GM23248 (cell line): Measurements from ENCODE around the gene AKAP14. TPM values are rescaled to one million over a fixed set of nuclear protein-coding genes. Genes with fewer than 3 reads are reported as not detected.
"Not testable (repeated sequence)": the region's sequence is repeated elsewhere in the genome, so short reads cannot be mapped to it uniquely, and the experiment has no call there.

Source experiments
- DNase-seq: peaks from one replicate; pipeline ENCODE4 v3.0.0-alpha.2; 2015
- H2AFZ ChIP-seq: fragments of 200-600 bp; sonication (generic); 2 replicates; pipeline ENCODE4 v1.6.1; 2016; ENCODE audit warnings: antibody characterized with exemption
- H3F3A ChIP-seq: fragments of 200-600 bp; sonication (generic); 2 replicates; pipeline ENCODE4 v1.6.1; 2016; ENCODE audit warnings: mild to moderate bottlenecking, antibody characterized with exemption, mixed run types; ENCODE audit not compliant: insufficient read depth
- H3K27ac ChIP-seq: fragments of 200-600 bp; sonication (generic); 2 replicates; pipeline ENCODE4 v1.5.1; 2016; ENCODE audit warnings: mild to moderate bottlenecking
- H3K27me3 ChIP-seq: fragments of 200-600 bp; sonication (generic); replicated peaks from 2 replicates; pipeline ENCODE4 v1.6.1; 2016; ENCODE audit warnings: mild to moderate bottlenecking; ENCODE audit not compliant: insufficient read depth
- H3K36me3 ChIP-seq: fragments of 200-600 bp; sonication (generic); 2 replicates; pipeline ENCODE4 v1.6.1; 2016; ENCODE audit warnings: low read depth, mild to moderate bottlenecking
- H3K4me1 ChIP-seq: fragments of 200-600 bp; sonication (generic); 2 replicates; pipeline ENCODE4 v1.6.1; 2016; ENCODE audit warnings: mild to moderate bottlenecking; ENCODE audit not compliant: insufficient read depth
- H3K4me2 ChIP-seq: fragments of 200-600 bp; sonication (generic); one replicate; pipeline ENCODE4 v1.6.1; 2016; ENCODE audit warnings: mild to moderate bottlenecking; ENCODE audit not compliant: unreplicated experiment
- H3K4me3 ChIP-seq: fragments of 200-600 bp; sonication (generic); 2 replicates; pipeline ENCODE4 v1.5.1; 2016; ENCODE audit warnings: mild to moderate bottlenecking
- H3K79me2 ChIP-seq: fragments of 200-600 bp; sonication (generic); 2 replicates; pipeline ENCODE4 v1.6.1; 2016; ENCODE audit warnings: mild to moderate bottlenecking; ENCODE audit not compliant: insufficient read depth
- H3K9ac ChIP-seq: fragments of 200-600 bp; sonication (generic); 2 replicates; pipeline ENCODE4 v1.6.1; 2016; ENCODE audit warnings: mild to moderate bottlenecking
- H3K9me2 ChIP-seq: fragments of 200-600 bp; sonication (generic); 2 replicates; pipeline ENCODE4 v1.6.1; 2016; ENCODE audit warnings: mixed run types, mild to moderate bottlenecking, moderate library complexity; ENCODE audit not compliant: insufficient read depth
- H3K9me3 ChIP-seq: fragments of 200-600 bp; sonication (generic); one replicate; pipeline ENCODE4 v1.6.1; 2017; ENCODE audit warnings: low read depth
- H4K20me1 ChIP-seq: fragments of 200-600 bp; sonication (generic); 2 replicates; pipeline ENCODE4 v1.6.0; 2016; ENCODE audit not compliant: insufficient read depth
- EZH2 ChIP-seq: fragments of 200-600 bp; sonication (generic); IDR thresholded peaks from 2 replicates; pipeline ENCODE4 v1.6.1; 2018; ENCODE audit warnings: antibody characterized with exemption, mild to moderate bottlenecking; ENCODE audit not compliant: insufficient read depth, poor library complexity, severe bottlenecking
- EZH2phosphoT487 ChIP-seq: fragments of 200-600 bp; sonication (generic); IDR thresholded peaks from 2 replicates; pipeline ENCODE4 v1.6.1; 2018; ENCODE audit warnings: antibody characterized with exemption, moderate library complexity, mild to moderate bottlenecking, low read depth; ENCODE audit not compliant: insufficient read depth
- WGBS, 2 experiments: methylation state at CpG; one replicate each; pipeline ENCODE4 v1.1.6; 2015 to 2017; ENCODE audit warnings: low lambda C conversion rate in 2 of 2, low coverage in 1 of 2; ENCODE audit errors: missing lambda C conversion rate in 2 of 2; 5-methylcytosine and 5-hydroxymethylcytosine counted together
- in situ Hi-C: fragments of 300-500 bp; cut with MboI; formaldehyde crosslinking; loops from 2 replicates; pipeline ENCODE4 v1.15.0; 2020
- polyA plus RNA-seq: library from polyadenylated mRNA; unstranded; fragments of >200 nt; fragmentation: Nextera tagmentation; extraction: Ambion mirVana; gene quantifications from 2 replicates; pipeline ENCODE4 v1.2.1, GENCODE V29; 2016
- total RNA-seq: library from RNA; depleted of rRNA; stranded (reverse); fragments of >200 nt; shearing (Covaris generic); gene quantifications from 2 replicates; pipeline ENCODE4 v1.2.3, GENCODE V29; 2014

AKAP14 gene
- total and polyA plus RNA-seq, 2 experiments from 2014 or later = not detected

DNA sequence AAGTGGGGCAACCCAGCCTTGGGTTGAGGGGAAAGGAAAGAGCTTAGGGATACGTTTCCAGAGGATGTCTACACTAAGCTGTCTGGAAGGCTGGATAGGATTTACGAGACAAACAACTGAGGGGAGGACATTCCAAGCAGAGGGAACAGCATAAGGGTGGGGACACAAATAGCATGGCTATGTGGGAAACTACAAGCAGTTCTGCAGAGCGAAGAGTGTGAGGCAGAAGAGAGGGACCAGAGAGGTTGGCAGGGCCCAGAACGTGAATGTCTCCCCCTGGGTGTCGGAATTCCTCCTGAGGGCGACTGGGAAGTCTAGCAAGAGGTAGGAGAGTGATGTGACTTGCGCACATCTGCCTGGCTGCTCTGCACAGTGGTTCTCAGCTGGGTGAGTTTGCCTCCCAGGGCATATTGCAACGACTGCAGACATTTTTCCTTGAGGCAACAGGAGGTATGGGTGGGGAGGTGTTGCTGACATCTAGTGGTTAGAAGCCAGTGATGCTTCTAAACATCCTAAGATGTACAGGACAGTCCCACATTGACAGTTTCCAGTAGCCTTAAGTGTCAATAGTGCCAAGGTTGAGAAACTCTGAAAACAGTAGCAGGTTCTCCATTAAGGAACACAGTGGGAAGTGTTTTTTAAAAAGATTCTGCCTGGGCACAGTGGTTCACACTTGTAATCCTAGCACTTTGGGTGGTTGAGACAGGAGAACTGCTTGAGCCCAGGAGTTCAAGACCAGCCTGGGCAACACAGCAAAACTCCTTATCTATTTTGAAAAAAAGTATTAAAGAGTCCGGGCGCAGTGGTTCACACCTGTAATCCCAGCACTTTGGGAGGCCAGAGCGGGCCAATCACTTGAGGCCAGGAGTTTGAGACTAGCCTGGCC is 14.9 kb upstream of the AKAP14 start:
- no peak overlapping the region for H3K9ac ChIP-seq
- no peaks in the 10 kb centered on the region; the same call in 1 of the 2 replicates for H3K36me3 ChIP-seq
- no peaks in the 10 kb centered on the region for H3K9me3 ChIP-seq
- peak; percentile 73 for DNase-seq
- H3K4me3 ChIP-seq = no peak overlapping the region
- in situ Hi-C loops = no loop called here
- no peak overlapping the region for H3K27ac ChIP-seq
- 32 to 41% methylated on average over 9 to 10 of the region's 11 CpGs for WGBS, 2 experiments
- H3K79me2 ChIP-seq = 0 out of 2 replicates have a peak, but pooled peaks cover 6% of the 10 kb centered on the region
- no peaks in the 10 kb centered on the region for H3K27me3 ChIP-seq
- TF ChIP-seq EZH2phosphoT487 (no peak), EZH2 (no peak)
- no peak overlapping the region for H2AFZ ChIP-seq
- H3F3A ChIP-seq = peaks cover 9% of the 10 kb centered on the region; the same call in 1 of the 2 replicates
- H3K4me2 ChIP-seq = no peak overlapping the region
- no peaks in the 10 kb centered on the region for H4K20me1 ChIP-seq
- H3K4me1 ChIP-seq = no peaks in the 10 kb centered on the region
- H3K9me2 ChIP-seq = no peaks in the 10 kb centered on the region

DNA sequence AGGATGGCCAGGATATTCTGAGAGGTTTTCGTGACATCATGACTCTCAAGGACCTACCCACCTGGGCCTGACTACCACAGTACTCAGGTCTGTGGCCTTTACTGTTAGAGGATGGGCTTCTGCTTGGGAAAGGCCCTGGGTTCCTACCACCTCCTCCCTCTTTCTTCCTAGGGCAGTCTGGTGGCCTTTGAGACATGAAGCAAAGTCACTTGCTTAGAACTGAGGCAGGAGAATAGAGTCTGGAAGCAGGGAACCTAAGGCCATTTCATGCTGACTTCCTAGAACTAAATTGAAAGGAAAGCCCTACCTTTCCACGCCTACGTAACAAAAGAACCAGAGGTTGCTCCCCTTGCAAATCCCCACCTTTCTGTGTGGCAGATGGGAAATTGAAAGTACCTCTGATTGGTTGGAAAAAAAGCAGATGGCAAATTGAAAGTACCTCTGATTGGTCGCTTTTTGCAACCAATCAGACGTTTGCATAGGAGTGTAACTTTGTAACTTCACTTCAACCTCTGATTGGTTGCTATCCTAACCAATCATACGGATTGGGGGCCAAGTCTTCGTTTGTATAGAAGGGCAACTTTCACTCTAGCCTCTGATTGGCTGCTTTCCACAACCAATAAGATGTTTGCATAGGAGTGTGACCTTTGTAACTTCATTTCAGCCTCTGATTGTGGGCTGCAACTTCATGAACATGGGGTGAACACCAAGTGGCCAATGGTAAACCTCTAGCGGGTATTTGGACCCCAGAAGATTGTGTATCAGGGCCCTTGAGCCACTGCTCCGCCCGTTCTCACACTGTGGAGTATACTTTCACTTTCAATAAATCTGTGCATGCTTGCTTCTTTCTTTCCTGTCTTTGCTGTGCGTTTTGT is 9.9 kb upstream of the AKAP14 start:
- Histone ChIP-seq H3K9ac (no peak overlapping the region), H3K9me2 (no peaks in the 10 kb centered on the region), H3K9me3 (no peaks in the 10 kb centered on the region), H3K36me3 (no peaks in the 10 kb centered on the region), H3K79me2 (no peaks in the 10 kb centered on the region), H3K4me1 (no peaks in the 10 kb centered on the region), H3K27me3 (no peaks in the 10 kb centered on the region), H3K4me2 (no peak overlapping the region), H2AFZ (no peak overlapping the region), H3K27ac (no peak overlapping the region), H3K4me3 (no peak overlapping the region), H3F3A (no peaks in the 10 kb centered on the region), H4K20me1 (no peaks in the 10 kb centered on the region)
- WGBS, 2 experiments = 89 to 90% methylated on average over 11 of the region's 11 CpGs
- DNase-seq = no peak
- no peak for TF ChIP-seq EZH2phosphoT487
- TF ChIP-seq EZH2 = no peak
- in situ Hi-C loops = no loop called here

DNA sequence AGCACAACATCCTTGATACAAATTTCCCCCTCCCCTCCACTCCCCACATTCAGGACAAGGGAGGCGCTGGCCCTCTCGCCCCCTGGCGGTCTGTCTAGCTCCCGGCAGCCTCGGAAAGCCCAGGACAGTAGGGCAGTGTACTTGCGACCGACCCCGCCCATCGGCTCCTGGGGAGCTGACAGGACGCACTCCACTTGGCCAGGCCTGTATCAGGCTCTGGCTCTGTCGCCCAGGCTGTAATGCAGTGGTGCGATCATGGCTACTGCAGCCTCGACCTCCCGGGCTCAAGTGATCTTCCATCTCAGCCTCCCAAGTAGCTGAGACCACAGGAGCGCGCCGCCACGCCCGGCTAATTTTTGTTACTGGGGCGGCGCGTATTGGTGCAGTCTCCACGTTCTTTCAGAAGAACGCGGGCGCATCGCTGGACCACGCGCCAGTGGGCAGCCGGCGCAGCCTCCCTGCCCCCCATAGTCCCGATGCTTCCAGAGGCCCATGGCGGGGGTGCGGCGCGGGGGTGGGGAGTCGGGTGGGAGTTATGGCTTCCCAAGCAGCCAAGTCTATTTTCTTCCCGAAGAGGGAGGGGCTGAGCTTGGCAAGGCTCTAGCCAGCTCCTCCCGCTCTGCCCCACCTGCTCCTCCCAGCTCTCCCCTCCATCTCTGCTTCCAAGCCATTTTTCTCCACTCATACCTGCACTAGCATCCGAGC is 7.8 kb upstream of the AKAP14 start:
- no peaks in the 10 kb centered on the region for H3K9me2 ChIP-seq
- 0 out of 2 replicates have a peak overlapping the region, but pooled peaks have one; percentile 40 for H3K4me3 ChIP-seq
- TF ChIP-seq EZH2phosphoT487 (no peak), EZH2 (no peak)
- H3K27me3 ChIP-seq = no peaks in the 10 kb centered on the region
- in situ Hi-C loops = no loop called here
- WGBS, 2 experiments = 10 to 25% methylated on average over 10 to 27 of the region's 40 CpGs
- H3K4me1 ChIP-seq = no peaks in the 10 kb centered on the region
- H3F3A ChIP-seq = no peaks in the 10 kb centered on the region
- no peak overlapping the region for H3K9ac ChIP-seq
- H3K36me3 ChIP-seq = no peaks in the 10 kb centered on the region
- H4K20me1 ChIP-seq = no peaks in the 10 kb centered on the region
- H2AFZ ChIP-seq = peak overlapping the region; percentile 69
- no peak overlapping the region for H3K27ac ChIP-seq
- DNase-seq = peak; percentile 70
- H3K79me2 ChIP-seq = no peaks in the 10 kb centered on the region
- H3K9me3 ChIP-seq = no peaks in the 10 kb centered on the region
- peak overlapping the region; percentile 42 for H3K4me2 ChIP-seq

DNA sequence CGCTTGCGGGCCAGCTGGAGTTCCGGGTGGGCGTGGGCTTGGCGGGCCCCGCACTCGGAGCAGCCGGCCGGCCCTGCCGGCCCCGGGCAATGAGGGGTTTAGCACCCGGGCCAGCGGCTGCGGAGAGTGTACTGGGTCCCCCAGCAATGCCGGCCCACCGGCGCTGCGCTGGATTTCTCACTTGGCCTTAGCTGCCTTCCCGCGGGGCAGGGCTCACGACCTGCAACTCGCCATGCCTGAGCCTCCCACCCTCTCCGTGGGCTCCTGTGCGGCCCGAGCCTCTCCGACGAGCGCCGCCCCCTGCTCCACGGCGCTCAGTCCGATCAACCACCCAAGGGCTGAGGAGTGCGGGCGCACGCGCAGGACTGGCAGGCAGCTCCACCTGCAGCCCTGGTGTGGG is 5.1 kb upstream of the AKAP14 start:
- 57 to 66% methylated on average over 9 to 11 of the region's 36 CpGs for WGBS, 2 experiments
- H2AFZ ChIP-seq = not testable (repeated sequence)

DNA sequence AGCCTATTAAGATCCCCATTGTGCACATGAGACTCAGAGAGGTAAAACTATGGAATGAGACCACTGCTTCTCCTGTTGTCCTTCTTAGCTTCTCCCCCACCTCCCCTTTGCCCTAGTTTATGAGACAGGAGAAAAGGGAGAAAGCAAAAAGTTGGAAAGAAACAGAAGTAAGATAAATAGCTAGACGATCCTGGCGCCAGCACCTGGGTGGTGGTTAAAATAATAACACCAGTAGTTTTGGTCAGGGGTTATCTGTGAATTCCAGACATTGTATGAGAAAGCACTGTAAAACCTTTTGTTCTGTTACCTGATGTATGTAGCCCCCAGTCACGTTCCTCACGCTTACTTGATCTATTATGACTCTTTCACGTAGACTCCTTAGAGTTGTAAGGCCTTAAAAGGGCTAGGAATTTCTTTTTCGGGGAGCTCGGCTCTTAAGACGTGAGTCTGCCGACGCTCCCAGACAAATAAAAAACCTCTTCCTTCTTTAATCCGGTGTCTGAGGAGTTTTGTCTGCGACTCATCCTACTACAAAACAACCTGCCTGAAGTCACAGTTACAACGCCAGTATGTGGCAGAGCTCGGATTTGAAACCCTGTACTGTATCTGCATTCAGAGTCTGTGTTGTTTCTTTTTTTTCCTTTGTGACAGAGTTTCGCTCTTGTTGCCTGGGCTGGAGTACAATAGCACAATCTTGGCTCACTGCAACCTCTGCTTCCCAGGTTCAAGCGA is 3.6 kb upstream of the AKAP14 start:
- H3K27ac ChIP-seq, H3K4me3 ChIP-seq, H3K36me3 ChIP-seq, H3K4me2 ChIP-seq, DNase-seq, H3F3A ChIP-seq, H3K79me2 ChIP-seq, H3K9me2 ChIP-seq, H3K9ac ChIP-seq, H3K4me1 ChIP-seq, H2AFZ ChIP-seq, in situ Hi-C loops, H3K27me3 ChIP-seq, H3K9me3 ChIP-seq, H4K20me1 ChIP-seq: not testable (repeated sequence)
- 83 to 88% methylated on average over 16 of the region's 16 CpGs for WGBS, 2 experiments

More for the DNA sequence above, 5.1 kb upstream of the AKAP14 start:
- H3F3A ChIP-seq, H3K9ac ChIP-seq, H3K27me3 ChIP-seq, H3K36me3 ChIP-seq, H3K4me3 ChIP-seq, H3K27ac ChIP-seq, H3K9me3 ChIP-seq, in situ Hi-C loops, H3K4me1 ChIP-seq, H3K9me2 ChIP-seq, H3K79me2 ChIP-seq, H3K4me2 ChIP-seq, DNase-seq, H4K20me1 ChIP-seq: not testable (repeated sequence)
